Measurements from ENCODE around the gene OSBPL3.

The OSBPL3 gene

GRCh38 chr7:24784277-24784676 lies 195.7 kb downstream of the OSBPL3 start:
- no peak for DNase-seq

GRCh38 chr7:24783698-24784097 lies 196.3 kb downstream of the OSBPL3 start:
- DNase-seq = no peak

- DNase-seq = no peak
These were observed 198.9 kb downstream of the OSBPL3 start for GRCh38 chr7:24781106-24781505.

GRCh38 chr7:24779283-24779655 lies 200.7 kb downstream of the OSBPL3 start:
- no peak for DNase-seq

GRCh38 chr7:24778543-24779282 lies 201.3 kb downstream of the OSBPL3 start:
- no peak for DNase-seq

- no peak for DNase-seq
These were observed 202.2 kb downstream of the OSBPL3 start for GRCh38 chr7:24777806-24778205.

GRCh38 chr7:24773646-24774045 lies 206.3 kb downstream of the OSBPL3 start:
- no peak for DNase-seq

GRCh38 chr7:24769851-24770250 lies 210.1 kb downstream of the OSBPL3 start:
- no peak for DNase-seq

GRCh38 chr7:24769014-24769830 lies 210.8 kb downstream of the OSBPL3 start:
- DNase-seq = no peak

GRCh38 chr7:24767878-24768569 lies 212.0 kb downstream of the OSBPL3 start:
- no peak for DNase-seq

- DNase-seq = no peak
These were observed 214.8 kb downstream of the OSBPL3 start for GRCh38 chr7:24764972-24765744.

GRCh38 chr7:24764011-24764410 lies 216.0 kb downstream of the OSBPL3 start:
- no peak for DNase-seq

GRCh38 chr7:24763303-24763901 lies 216.6 kb downstream of the OSBPL3 start:
- DNase-seq = no peak

- DNase-seq = no peak
These were observed 217.2 kb downstream of the OSBPL3 start for GRCh38 chr7:24762771-24763170.

- no peak for DNase-seq
These were observed 219.0 kb downstream of the OSBPL3 start for GRCh38 chr7:24760968-24761367.

GRCh38 chr7:24757353-24758275 lies 222.4 kb downstream of the OSBPL3 start, which contains the start of gene GSDME:
Gene GSDME (minus strand): TSS chr7:24757464. CDS start chr7:24749774, 7,690 bp downstream.
- no peak for DNase-seq

- no peak for DNase-seq
These were observed 223.2 kb downstream of the OSBPL3 start for GRCh38 chr7:24756545-24757352.

GRCh38 chr7:24755541-24756407 lies 224.2 kb downstream of the OSBPL3 start:
- DNase-seq = no peak

- no peak for DNase-seq
These were observed 225.0 kb downstream of the OSBPL3 start for GRCh38 chr7:24754906-24755506.

All from effector CD8-positive, alpha-beta T cell (primary cell).